Activated T-cell treated with anti-CD3 and anti-CD28 coated beads for 4 hours (primary cell): ENCODE data around the gene EVC.
"Not testable (repeated sequence)": the region's sequence is repeated elsewhere in the genome, so short reads cannot be mapped to it uniquely, and the experiment has no call there.

Experiments used
- DNase-seq: peaks from one replicate; pipeline ENCODE4 v3.0.0-alpha.2; 2020

Gene EVC

GRCh38 chr4:5793514-5793913 is 82.5 kb downstream of the EVC start:
- DNase-seq = no peak

GRCh38 chr4:5795580-5795979 is 84.6 kb downstream of the EVC start:
- DNase-seq = no peak

- DNase-seq = no peak
These were observed 86.0 kb downstream of the EVC start for GRCh38 chr4:5796976-5797375.

- no peak for DNase-seq
These were observed 86.9 kb downstream of the EVC start for GRCh38 chr4:5797866-5798265.

GRCh38 chr4:5798462-5798861 is 87.5 kb downstream of the EVC start:
- no peak for DNase-seq

GRCh38 chr4:5798946-5799345 is 87.9 kb downstream of the EVC start:
- no peak for DNase-seq

GRCh38 chr4:5799406-5799805 is 88.4 kb downstream of the EVC start:
- no peak for DNase-seq

- no peak for DNase-seq
These were observed 89.5 kb downstream of the EVC start for GRCh38 chr4:5800496-5800895.

- DNase-seq = no peak
These were observed 90.7 kb downstream of the EVC start for GRCh38 chr4:5801696-5802095.

- no peak for DNase-seq
These were observed 91.6 kb downstream of the EVC start for GRCh38 chr4:5802565-5802964.

GRCh38 chr4:5804656-5805055 is 93.7 kb downstream of the EVC start:
- DNase-seq = no peak

GRCh38 chr4:5805270-5805669 is 94.3 kb downstream of the EVC start:
- DNase-seq = no peak

GRCh38 chr4:5808081-5808741 is 97.2 kb downstream of the EVC start:
- no peak for DNase-seq

- DNase-seq = no peak
These were observed 98.3 kb downstream of the EVC start for GRCh38 chr4:5809216-5809776.

GRCh38 chr4:5810151-5810550 is 99.2 kb downstream of the EVC start:
- DNase-seq = no peak

- DNase-seq = no peak
These were observed 99.9 kb downstream of the EVC start for GRCh38 chr4:5810770-5811430.

- DNase-seq = not testable (repeated sequence)
These were observed 101.1 kb downstream of the EVC start for GRCh38 chr4:5812057-5812456.

GRCh38 chr4:5812506-5813229 is 101.7 kb downstream of the EVC start:
- DNase-seq = no peak

GRCh38 chr4:5813882-5814255 is 102.9 kb downstream of the EVC start:
- DNase-seq = no peak

- DNase-seq = no peak
These were observed 103.4 kb downstream of the EVC start for GRCh38 chr4:5814421-5814820.

- DNase-seq = no peak
These were observed 104.6 kb downstream of the EVC start for GRCh38 chr4:5815641-5816040.

- no peak for DNase-seq
These were observed 105.1 kb downstream of the EVC start for GRCh38 chr4:5816101-5816500.

GRCh38 chr4:5816851-5817375 is 105.9 kb downstream of the EVC start:
- no peak for DNase-seq
